ENCODE results near the gene GPR4. TPM values are rescaled to one million over a fixed set of nuclear protein-coding genes. Genes with fewer than 3 reads are reported as not detected.

Gene GPR4
- polyA plus RNA-seq, 4 donors = 4.7 to 7.6 (median 5.7) TPM

GRCh38 chr19:45560038-45560437 lies 42.0 kb downstream of the GPR4 start:
- DNase-seq (ENCODE audit: low read depth in 4 of 4, low spot score in 3 of 4) = no peak

GRCh38 chr19:45558399-45558878 lies 43.6 kb downstream of the GPR4 start:
- DNase-seq (ENCODE audit: low read depth in 4 of 4, low spot score in 3 of 4) = peak in 3 of 4 donors; percentile 12 to 29 (median 15)

- DNase-seq (ENCODE audit: low read depth in 4 of 4, low spot score in 3 of 4) = no peak
Measured at GRCh38 chr19:45556835-45557234, 45.2 kb downstream of the GPR4 start.

GRCh38 chr19:45554481-45554880 lies 47.5 kb downstream of the GPR4 start:
- DNase-seq (ENCODE audit: low read depth in 4 of 4, low spot score in 3 of 4) = no peak

GRCh38 chr19:45553464-45553863 lies 48.5 kb downstream of the GPR4 start:
- peak in 1 of 4 donors; percentile 30 for DNase-seq (ENCODE audit: low read depth in 4 of 4, low spot score in 3 of 4)

GRCh38 chr19:45547965-45548609 lies 53.9 kb downstream of the GPR4 start:
- DNase-seq (ENCODE audit: low read depth in 4 of 4, low spot score in 3 of 4) = no peak

GRCh38 chr19:45547211-45547770 lies 54.7 kb downstream of the GPR4 start:
- no peak for DNase-seq (ENCODE audit: low read depth in 4 of 4, low spot score in 3 of 4)

GRCh38 chr19:45542234-45542668 lies 59.8 kb downstream of the GPR4 start:
- DNase-seq (ENCODE audit: low read depth in 4 of 4, low spot score in 3 of 4) = no peak

Other genes with a start within 250 kb of the GPR4 start
- 10 to 100 TPM; 33.2 to 35.5 (median 33.8) TPM for gene ERCC2, start 231.6 kb downstream of the GPR4 start, polyA plus RNA-seq (ENCODE audit: insufficient read length in 4 of 4)
- gene PPP1R13L, start 197.1 kb downstream of the GPR4 start, polyA plus RNA-seq (ENCODE audit: insufficient read length in 4 of 4) = 10 to 100 TPM in 2 of 4 donors, 1 to 10 TPM in 2; 7.3 to 12.0 (median 9.1) TPM
- 1 to 10 TPM; 3.4 to 5.3 (median 3.9) TPM for gene POLR1G, start 195.6 kb downstream of the GPR4 start, polyA plus RNA-seq (ENCODE audit: insufficient read length in 4 of 4)
- gene ERCC1, start 178.3 kb downstream of the GPR4 start, polyA plus RNA-seq (ENCODE audit: insufficient read length in 4 of 4) = 10 to 100 TPM; 74.4 to 87.4 (median 79.2) TPM
- gene FOSB, start 134.2 kb downstream of the GPR4 start, polyA plus RNA-seq (ENCODE audit: insufficient read length in 4 of 4) = 10 to 100 TPM in 3 of 4 donors, 1 to 10 TPM in 1; 2.6 to 85.3 (median 35.4) TPM
- gene RTN2, start 105.2 kb downstream of the GPR4 start, polyA plus RNA-seq (ENCODE audit: insufficient read length in 4 of 4) = 1 to 10 TPM; 7.4 to 9.1 (median 7.7) TPM
- under 1 TPM in 3 of 4 donors, not detected in 1; 0.25 to 0.57 (median 0.25) TPM for gene PPM1N, start 103.8 kb downstream of the GPR4 start, polyA plus RNA-seq (ENCODE audit: insufficient read length in 4 of 4)
- 10 to 100 TPM; 52.2 to 55.3 (median 53.5) TPM for gene VASP, start 94.7 kb downstream of the GPR4 start, polyA plus RNA-seq (ENCODE audit: insufficient read length in 4 of 4)
- gene OPA3, start 17.4 kb downstream of the GPR4 start, polyA plus RNA-seq (ENCODE audit: insufficient read length in 4 of 4) = 10 to 100 TPM; 10.8 to 11.8 (median 11.3) TPM
- gene EML2, start 37.2 kb upstream of the GPR4 start, polyA plus RNA-seq (ENCODE audit: insufficient read length in 4 of 4) = 10 to 100 TPM; 16.1 to 24.6 (median 21.6) TPM
- under 1 TPM; 0.33 to 0.80 (median 0.58) TPM for gene GIPR, start 66.0 kb upstream of the GPR4 start, polyA plus RNA-seq (ENCODE audit: insufficient read length in 4 of 4)
- 100 to 1,000 TPM; 282 to 375 (median 322) TPM for gene SNRPD2, start 89.7 kb upstream of the GPR4 start, polyA plus RNA-seq (ENCODE audit: insufficient read length in 4 of 4)
- gene QPCTL, start 90.5 kb upstream of the GPR4 start, polyA plus RNA-seq (ENCODE audit: insufficient read length in 4 of 4) = 10 to 100 TPM in 1 of 4 donors, 1 to 10 TPM in 3; 6.2 to 12.7 (median 8.4) TPM
- gene FBXO46, start 128.7 kb upstream of the GPR4 start, polyA plus RNA-seq (ENCODE audit: insufficient read length in 4 of 4) = 10 to 100 TPM; 13.3 to 19.0 (median 14.7) TPM
- under 1 TPM in 1 of 4 donors, not detected in 3; 0.03 TPM for gene MEIOSIN, start 131.2 kb upstream of the GPR4 start, polyA plus RNA-seq (ENCODE audit: insufficient read length in 4 of 4)
- gene SIX5, start 167.0 kb upstream of the GPR4 start, polyA plus RNA-seq (ENCODE audit: insufficient read length in 4 of 4) = 10 to 100 TPM; 15.7 to 31.7 (median 21.6) TPM
- gene DMPK, start 180.3 kb upstream of the GPR4 start, polyA plus RNA-seq (ENCODE audit: insufficient read length in 4 of 4) = 10 to 100 TPM; 41.9 to 53.6 (median 47.1) TPM
- gene DMWD, start 190.6 kb upstream of the GPR4 start, polyA plus RNA-seq (ENCODE audit: insufficient read length in 4 of 4) = 10 to 100 TPM; 28.0 to 40.3 (median 29.1) TPM
- gene RSPH6A, start 213.1 kb upstream of the GPR4 start, polyA plus RNA-seq (ENCODE audit: insufficient read length in 4 of 4) = under 1 TPM in 1 of 4 donors, not detected in 3; 0.05 TPM

Measured in right renal pelvis (tissue), 4 donors.